ENCODE measurements around the gene ZDHHC24.
"Not testable (repeated sequence)": the region's sequence is repeated elsewhere in the genome, so short reads cannot be mapped to it uniquely, and the experiment has no call there.

The ZDHHC24 gene

DNA sequence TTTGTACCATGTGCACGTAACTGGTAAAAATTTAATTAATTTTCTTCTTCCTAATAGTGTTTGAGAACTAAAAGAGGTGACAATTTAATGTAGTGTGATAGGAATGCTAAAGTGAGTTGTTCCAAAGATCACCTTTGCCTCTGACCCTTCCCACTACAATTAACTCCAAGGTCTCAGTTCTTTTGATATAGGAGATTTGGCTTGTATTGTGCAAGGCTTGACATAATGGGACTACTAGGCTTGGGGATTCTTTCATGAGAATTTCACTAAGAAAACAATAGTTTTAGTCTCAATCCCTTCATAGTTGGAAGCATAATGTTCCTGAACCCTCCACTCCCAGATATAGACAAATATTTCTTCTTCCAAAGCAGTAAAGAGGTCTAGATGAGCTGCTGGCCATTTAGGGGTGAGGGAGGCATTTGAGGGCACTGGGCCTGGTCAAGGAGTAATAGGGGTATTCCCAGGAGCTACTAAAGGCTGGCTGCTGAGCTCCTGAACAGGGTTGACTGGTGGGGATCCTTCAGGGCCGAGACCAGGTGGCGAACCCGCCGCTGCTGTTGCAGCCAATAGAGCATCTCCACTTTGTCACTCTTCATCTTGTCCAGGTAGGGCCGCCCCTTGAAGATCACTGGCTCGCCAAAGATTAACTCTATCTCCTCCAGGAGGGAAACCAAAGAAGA is 44.3 kb upstream of the ZDHHC24 start:
- TF ChIP-seq CTCF (conservative IDR thresholded peaks at IDR 0.05; ENCODE audit: control insufficient read depth, insufficient read depth, low read depth, low read length) = no peak
- H3K4me3 ChIP-seq (ENCODE audit: control insufficient read depth, low read depth, low read length) = no peak overlapping the region
- no peak for DNase-seq (ENCODE audit: low read depth)

GRCh38 chr11:66589315-66589714 is 43.5 kb upstream of the ZDHHC24 start:
- not testable (repeated sequence) for H3K4me3 ChIP-seq (ENCODE audit: control insufficient read depth, low read depth, low read length); DNase-seq (ENCODE audit: low read depth)

DNA sequence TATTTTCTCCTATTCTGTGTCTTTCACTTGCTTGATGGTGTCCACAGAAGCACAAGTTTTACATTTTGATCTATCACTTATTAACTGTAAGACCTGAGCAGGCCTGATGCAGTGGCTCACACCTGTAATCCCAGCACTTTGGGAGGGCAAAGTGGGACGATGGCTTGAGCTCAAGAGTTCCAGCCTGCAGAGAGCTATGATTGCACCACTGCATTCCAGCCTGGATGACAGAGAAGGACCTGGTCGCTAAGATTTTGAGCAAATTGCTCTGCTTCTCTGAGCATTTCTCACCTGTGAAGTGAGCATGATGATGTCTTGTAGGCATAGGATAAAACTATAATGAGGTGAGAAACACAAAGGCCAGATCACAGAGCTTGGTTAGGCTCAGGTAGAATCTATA is 40.3 kb upstream of the ZDHHC24 start:
- DNase-seq (ENCODE audit: low read depth) = no peak
- no peak for TF ChIP-seq CTCF (conservative IDR thresholded peaks at IDR 0.05; ENCODE audit: control insufficient read depth, insufficient read depth, low read depth, low read length)
- H3K4me3 ChIP-seq (ENCODE audit: control insufficient read depth, low read depth, low read length) = no peak overlapping the region

- not testable (repeated sequence) for H3K4me3 ChIP-seq (ENCODE audit: control insufficient read depth, low read depth, low read length)
Observed at GRCh38 chr11:66585447-66585846, 39.6 kb upstream of the ZDHHC24 start.

GRCh38 chr11:66582565-66583147 is 36.8 kb upstream of the ZDHHC24 start:
- not testable (repeated sequence) for H3K4me3 ChIP-seq (ENCODE audit: control insufficient read depth, low read depth, low read length); DNase-seq (ENCODE audit: low read depth)

More at GRCh38 chr11:66585447-66585846, 39.6 kb upstream of the ZDHHC24 start:
- DNase-seq (ENCODE audit: low read depth) = not testable (repeated sequence)

GRCh38 chr11:66581261-66581660 is 35.4 kb upstream of the ZDHHC24 start:
- no peak for TF ChIP-seq CTCF (conservative IDR thresholded peaks at IDR 0.05; ENCODE audit: control insufficient read depth, insufficient read depth, low read depth, low read length)
- no peak for DNase-seq (ENCODE audit: low read depth)
- no peak overlapping the region for H3K4me3 ChIP-seq (ENCODE audit: control insufficient read depth, low read depth, low read length)

- no peak overlapping the region for H3K4me3 ChIP-seq (ENCODE audit: control insufficient read depth, low read depth, low read length)
- no peak for TF ChIP-seq CTCF (conservative IDR thresholded peaks at IDR 0.05; ENCODE audit: control insufficient read depth, insufficient read depth, low read depth, low read length)
- peak; percentile 67 for DNase-seq (ENCODE audit: low read depth)
Observed at GRCh38 chr11:66580803-66581202, 35.0 kb upstream of the ZDHHC24 start.

- peak; percentile 83 for DNase-seq (ENCODE audit: low read depth)
- H3K4me3 ChIP-seq (ENCODE audit: control insufficient read depth, low read depth, low read length) = no peak overlapping the region
- peak; percentile 78 for TF ChIP-seq CTCF (conservative IDR thresholded peaks at IDR 0.05; ENCODE audit: control insufficient read depth, insufficient read depth, low read depth, low read length)
Observed at GRCh38 chr11:66579017-66579606, 33.3 kb upstream of the ZDHHC24 start.

Data from fibroblast of mammary gland (primary cell).